HG02870 (cell line): Measurements from ENCODE around the gene MBLAC1.
"Not testable (repeated sequence)": the region's sequence is repeated elsewhere in the genome, so short reads cannot be mapped to it uniquely, and the experiment has no call there.

Experiments
- ATAC-seq: cut with Tn5 transposase; IDR thresholded peaks from one replicate; pipeline ENCODE4 v1.9.1; 2021; ENCODE audit warnings: mild to moderate bottlenecking, moderate library complexity; ENCODE audit not compliant: unreplicated experiment

MBLAC1 gene

DNA sequence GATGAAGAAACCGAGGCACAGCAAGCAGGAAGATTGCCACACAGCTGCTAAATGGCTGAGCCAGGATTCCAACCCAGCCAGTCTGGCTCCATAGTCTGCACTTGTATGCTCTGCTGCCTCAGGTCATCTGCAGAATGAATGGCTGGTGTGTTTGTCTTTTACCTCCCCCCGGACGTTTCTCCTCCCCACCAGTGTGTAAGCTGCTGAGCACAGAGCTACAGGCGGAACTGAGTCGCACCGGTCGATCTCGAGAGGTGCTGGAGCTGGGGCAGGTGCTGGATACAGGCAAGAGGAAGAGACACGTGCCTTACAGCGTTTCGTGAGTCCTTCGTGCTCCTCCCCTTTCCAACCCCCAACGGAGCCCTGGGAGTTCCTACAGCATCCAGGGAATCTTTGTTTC lies 4.7 kb upstream of the MBLAC1 start:
- ATAC-seq: no peak

DNA sequence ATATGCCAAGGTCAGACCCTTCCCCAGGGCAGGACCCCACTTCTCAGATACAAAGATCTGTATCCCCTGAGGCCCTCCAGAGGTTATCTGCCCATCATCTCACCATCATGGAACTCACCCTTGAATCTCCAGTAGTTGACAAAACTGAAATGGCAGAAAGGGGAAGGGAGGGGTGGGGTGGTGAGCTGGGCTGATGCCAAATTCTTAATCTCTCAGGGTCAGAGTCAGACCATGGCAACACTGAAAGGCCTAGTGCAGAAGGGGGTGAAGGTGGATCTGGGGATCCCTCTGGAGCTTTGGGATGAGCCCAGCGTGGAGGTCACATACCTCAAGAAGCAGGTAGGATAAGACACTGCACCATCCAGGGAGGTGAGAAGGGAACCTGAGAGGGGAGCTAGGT lies 4.2 kb upstream of the MBLAC1 start:
- ATAC-seq: no peak

DNA sequence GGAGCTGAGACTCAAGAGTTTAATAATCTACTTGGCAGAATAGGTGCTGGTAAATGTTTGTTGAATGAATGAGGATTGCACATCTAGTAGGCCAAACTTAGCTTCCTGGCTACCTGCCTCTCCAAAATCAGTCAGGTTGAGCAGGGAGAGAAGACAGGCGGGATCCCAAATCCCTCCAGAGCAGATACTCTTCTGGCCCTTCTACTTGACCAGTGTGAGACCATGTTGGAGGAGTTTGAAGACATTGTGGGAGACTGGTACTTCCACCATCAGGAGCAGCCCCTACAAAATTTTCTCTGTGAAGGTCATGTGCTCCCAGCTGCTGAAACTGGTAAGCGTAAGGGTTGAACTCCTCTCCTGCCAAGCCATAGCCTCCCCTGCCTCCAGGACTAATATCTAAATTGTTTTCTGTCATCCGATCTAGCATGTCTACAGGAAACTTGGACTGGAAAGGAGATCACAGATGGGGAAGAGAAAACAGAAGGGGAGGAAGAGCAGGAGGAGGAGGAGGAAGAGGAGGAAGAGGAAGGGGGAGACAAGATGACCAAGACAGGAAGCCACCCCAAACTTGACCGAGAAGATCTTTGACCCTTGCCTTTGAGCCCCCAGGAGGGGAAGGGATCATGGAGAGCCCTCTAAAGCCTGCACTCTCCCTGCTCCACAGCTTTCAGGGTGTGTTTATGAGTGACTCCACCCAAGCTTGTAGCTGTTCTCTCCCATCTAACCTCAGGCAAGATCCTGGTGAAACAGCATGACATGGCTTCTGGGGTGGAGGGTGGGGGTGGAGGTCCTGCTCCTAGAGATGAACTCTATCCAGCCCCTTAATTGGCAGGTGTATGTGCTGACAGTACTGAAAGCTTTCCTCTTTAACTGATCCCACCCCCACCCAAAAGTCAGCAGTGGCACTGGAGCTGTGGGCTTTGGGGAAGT lies 2.2 kb upstream of the MBLAC1 start:
- ATAC-seq: no peak

DNA sequence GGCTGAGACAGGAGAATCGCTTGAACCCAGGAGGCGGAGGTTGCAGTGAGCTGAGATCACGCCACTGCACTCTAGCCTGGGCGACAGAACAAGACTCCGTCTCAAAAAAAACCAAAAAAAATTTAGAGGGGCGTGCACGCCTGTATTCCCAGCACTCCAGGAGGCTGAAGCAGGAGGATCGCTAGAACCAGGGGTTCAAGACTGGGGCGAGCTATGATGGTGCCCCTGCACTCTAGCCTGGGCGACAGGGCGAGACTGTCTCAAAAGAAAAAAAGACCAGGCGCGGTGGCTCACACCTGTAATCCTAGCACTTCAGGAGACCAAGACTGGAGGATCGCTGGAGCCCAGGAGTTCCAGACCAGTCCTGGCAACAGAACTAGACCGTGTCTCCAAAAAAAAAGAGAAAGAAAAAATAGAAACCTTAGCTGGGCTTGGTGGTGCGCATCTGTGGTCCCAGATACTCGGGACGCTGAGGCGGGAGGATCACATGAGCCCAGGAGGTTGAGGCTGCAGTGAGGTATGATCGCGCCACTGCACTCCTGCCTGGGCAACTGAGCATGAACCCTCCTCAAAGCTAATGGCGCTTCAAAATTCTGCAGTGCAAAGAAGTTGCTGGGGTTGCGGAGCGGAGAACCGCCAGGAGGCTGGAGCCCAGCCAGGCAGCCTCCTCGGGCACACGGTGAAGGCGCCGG lies 382 bp upstream of the MBLAC1 start:
- ATAC-seq: no peak

DNA sequence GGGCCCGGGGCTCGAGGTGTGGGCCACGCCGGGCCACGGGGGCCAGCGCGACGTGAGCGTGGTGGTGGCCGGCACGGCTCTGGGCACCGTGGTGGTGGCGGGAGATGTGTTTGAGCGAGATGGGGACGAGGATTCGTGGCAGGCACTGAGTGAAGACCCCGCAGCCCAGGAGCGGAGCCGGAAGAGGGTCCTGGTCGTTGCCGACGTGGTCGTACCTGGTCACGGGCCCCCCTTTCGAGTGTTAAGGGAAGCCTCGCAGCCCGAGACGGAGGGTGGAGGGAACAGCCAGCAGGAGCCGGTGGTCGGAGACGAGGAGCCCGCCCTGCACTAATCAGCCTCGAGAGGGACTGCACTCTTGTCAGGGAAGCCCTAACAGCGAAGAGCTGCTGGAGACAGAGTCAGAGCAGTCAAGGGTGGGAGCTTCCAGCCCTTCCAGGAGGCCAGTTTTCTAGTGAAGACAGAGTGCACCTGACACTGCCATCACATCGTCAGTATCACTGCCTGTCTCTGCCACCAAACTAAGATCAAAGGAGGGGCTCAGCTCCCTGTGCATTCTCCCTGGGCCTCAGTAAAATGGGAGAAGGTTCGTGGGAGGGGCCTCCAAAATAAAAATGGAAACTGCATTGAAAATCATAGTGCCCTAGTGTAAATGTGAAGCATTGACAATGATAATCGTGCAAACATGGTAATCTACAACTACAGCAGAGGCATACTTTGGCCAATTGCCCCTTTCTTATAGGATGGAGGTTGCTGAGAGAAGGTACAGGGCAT lies 1.3 kb downstream of the MBLAC1 start:
- ATAC-seq: no peak

DNA sequence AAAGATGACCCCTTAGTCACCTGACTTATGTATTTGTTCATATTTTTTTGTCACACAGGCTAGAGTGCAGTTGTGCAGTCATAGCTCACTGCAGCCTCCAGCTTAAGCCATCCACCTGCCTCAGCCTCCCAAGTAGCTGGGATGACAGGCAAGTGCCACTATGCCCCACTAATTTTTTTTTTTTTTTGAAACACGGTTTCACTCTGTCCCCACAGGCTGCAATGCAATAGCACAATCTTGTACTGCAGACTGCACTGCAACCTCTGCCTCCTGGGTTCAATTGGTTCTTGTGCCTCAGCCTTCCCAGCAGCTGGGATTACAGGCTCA lies 1.8 kb downstream of the MBLAC1 start:
- ATAC-seq: no peak

DNA sequence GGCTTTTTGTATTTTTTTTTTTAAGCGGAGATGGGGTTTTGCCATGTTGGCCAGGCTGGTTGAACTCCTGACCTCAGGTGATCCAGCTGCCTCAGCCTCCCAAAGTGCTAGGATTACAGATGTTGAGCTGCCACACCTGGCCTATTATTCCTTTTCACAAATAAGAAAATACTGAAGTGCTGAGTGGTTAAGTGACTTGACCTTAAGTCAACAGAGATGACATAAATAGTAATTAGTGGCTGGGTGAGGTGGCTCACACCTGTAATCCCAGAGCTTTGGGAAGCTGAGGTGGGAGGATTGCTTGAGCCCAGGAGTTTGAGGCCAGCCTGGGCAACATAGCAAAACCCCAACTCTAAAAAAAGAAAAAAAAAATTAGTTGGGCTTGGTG lies 3.4 kb downstream of the MBLAC1 start:
- not testable (repeated sequence) for ATAC-seq

DNA sequence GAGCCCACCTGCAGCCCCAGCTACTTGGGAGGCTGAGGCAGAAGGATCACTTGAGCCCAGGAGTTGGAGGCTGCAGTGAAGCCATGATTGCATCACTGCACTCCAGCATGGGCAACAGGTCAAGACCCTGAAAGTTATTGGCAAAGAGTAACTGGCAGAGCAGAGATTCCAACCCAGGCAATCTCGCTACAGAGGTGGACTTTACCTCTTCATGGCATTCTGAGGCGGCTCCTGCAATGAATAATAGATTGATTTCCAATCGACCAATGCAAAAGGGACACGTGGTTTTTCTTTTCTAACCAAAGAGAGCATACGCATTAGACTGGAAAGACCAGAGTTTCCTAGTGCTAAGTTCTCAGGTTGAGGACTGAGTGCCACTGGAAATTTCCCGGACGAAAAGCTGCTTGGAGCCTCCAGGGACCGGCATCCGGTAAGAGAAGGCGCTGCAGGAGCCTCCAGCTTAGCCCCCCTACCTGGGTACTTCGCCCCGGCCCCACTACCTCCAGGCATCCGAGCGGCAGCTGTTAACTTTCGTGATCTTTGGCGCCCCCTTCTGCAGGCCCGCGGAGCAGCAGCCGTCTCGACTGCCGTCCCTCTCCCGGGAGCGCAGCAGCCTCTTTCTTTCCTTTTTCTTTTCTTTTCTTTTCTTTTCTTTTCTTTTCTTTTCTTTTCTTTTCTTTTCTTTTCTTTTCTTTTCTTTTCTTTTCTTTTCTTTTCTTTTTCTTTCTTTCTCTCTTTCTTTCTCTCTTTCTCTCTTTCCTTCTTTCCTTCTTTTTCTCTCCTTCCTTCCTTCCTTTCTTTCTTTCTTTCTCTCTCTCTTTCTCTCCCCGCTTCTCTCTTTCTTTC lies 4.1 kb downstream of the MBLAC1 start:
- ATAC-seq: no peak

DNA sequence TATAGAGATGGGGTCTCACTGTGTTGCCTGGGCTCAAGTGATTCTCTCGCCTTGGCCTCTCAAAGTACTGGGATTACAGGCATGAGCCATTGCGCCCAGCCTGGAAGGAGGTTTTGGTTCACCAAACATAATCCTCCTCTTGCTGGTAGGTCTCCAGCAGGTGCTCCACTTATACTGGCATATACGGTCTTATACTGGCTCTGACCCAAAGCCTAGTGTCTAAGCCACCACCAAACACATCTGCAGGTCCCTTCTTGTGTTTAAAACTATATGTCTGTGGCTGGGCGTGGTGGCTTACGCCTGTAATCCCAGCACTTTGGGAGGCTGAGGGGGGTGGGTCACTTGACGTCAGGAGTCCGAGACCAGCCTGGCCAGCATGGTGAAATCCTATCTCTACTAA lies 5.4 kb downstream of the MBLAC1 start:
- ATAC-seq: no peak

DNA sequence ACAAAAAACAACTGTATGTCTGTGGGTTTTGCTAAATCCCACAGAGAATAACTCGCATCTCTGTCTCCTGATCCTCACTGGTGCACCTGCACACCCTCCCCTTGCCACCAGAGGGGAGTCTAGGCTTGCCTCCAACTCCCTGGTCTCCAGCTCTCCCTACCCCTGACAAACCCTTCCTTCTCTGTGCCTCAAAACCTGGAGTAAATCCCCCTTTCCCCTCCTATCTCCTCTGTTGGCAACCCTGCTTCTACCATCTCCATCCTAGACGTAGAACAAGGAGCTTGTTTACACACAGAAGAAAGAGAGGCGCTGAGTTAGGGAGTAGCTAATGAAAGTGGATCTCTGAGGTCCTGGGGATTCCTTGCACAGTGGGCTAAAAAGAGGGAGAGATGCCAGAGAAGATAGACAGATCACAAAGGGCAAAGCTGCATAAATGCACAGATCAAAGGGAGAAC lies 6.0 kb downstream of the MBLAC1 start:
- ATAC-seq: peak; percentile 59

DNA sequence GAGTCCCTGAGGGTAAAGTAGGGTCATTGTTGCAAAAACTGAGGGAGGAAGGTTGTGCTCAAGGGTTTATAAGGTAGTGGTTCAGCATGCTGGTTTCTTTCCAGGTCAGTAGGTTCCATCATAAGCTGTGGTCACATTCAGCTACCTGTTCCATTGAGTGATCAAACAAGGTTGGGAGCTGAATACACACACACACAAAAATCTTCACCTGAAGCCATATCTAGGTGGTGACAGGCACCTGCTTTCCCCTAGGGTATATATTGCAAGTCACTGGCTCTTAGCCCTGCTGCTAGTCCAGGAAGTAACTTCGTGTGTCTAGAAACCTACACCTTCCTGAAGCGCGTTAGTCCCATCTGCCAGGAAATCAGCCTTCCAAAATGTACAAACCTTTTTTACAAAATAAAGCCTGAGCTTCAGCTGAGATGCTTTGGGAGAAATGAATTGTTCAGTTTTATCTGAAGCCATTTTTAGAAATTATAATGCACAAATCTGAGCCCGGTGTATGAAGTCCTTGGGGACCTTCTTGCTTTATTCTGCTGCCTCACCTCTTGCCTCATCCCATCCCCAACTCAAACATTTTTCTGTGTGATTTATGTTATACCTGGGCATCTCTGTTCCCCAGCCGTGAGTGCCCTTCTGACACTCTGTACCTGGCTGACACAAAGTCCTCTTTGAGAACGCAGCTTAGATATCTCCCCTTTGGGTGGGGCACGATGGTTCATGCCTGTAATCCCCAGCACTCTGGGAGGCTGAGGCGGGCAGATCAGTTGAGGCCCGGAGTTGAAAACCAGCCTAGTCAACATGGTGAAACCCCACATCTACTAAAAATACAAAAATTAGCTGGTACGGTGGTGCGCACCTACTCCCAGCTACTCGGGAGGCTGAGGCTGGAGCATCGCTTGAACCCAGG lies 11.3 kb downstream of the MBLAC1 start:
- ATAC-seq: no peak

DNA sequence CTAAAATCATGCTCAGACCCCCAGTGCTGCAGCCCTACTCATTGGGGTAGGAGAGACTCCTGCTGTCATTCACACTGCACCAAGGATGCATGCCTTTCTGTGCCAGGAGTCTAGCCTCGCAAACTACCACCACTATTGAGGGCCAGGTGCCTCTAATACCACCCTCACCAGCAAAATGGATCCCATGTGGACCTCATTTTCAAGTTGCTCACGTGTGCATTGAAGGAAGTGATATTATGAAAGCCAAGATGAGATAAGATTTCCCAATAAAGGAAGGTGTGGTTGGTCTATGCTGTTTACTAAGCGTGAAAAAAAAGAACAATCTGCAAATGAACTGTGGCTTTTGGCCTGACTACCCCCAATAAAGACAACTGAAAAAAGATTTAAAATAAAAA lies 14.8 kb downstream of the MBLAC1 start:
- ATAC-seq: no peak

DNA sequence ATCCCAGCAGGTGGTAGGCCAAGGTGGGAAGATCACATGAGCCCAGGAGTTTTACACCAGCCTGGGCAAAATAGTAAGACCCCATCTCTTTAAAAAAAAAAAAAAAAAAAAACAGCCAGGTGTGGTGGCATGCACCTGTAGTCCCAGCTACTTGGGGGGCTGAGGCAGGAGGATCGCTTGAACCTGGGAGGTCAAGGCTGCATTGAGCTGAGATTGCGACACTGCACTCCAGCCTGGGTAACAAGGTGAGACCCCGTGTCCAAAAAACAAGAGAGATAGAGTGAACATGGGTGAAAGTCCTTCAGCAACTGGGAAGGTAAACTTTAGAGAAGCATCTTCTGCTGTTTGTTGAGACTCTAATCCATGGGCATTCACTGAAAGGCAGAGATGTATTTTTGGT lies 15.7 kb downstream of the MBLAC1 start:
- no peak for ATAC-seq

DNA sequence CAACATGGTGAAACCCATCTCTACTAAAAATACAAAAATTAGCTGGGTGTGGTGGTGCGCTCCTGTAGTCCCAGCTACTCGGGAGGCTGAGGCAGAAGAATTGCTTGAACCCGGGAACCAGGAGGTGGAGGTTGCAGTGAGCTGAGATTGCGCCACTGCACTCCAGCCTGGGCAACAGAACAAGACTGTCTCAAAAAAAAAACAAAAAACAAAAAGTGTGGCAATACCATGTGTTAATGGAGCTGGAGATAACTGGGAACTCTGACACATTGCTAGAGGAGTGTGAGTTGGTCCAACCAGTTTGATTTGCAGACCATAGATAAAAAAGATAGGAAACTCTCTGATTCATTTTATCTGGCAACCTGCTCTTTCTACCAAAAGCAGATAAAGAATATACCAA lies 19.6 kb downstream of the MBLAC1 start:
- not testable (repeated sequence) for ATAC-seq

DNA sequence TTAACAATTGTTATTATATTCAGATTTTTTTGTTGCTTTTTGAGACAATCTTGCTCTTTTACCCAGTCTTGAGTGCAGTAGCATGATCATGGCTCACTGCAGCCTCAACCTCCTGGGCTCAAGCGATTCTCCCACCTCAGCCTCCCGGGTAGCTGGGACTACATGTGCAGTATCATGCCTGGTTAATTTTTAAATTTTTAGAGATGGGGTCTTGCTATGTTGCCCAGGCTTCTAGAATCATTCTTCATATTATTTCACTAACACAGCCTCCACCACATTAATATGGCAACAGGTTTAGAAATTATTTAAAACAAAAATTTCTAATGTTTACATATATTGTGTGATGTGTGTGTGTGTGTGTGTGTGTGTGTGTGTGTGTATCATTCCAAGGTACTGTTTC lies 20.5 kb downstream of the MBLAC1 start:
- ATAC-seq: no peak

DNA sequence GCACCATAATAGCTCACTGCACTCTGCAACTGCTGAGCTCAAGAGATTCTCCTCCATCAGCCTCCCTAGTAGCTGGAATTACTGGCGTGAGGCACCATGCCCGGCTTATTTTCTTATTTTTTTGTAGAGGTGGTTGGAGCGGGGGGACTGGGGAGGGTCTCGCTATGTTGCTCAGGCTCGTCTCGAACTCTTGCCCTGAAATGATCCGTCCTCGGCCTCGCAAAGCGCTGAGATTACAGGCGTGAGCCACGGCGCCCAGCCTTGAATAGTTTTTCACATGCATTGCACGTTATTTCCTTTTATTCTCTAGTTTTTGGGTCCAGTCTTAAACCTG lies 21.4 kb downstream of the MBLAC1 start:
- ATAC-seq: no peak

DNA sequence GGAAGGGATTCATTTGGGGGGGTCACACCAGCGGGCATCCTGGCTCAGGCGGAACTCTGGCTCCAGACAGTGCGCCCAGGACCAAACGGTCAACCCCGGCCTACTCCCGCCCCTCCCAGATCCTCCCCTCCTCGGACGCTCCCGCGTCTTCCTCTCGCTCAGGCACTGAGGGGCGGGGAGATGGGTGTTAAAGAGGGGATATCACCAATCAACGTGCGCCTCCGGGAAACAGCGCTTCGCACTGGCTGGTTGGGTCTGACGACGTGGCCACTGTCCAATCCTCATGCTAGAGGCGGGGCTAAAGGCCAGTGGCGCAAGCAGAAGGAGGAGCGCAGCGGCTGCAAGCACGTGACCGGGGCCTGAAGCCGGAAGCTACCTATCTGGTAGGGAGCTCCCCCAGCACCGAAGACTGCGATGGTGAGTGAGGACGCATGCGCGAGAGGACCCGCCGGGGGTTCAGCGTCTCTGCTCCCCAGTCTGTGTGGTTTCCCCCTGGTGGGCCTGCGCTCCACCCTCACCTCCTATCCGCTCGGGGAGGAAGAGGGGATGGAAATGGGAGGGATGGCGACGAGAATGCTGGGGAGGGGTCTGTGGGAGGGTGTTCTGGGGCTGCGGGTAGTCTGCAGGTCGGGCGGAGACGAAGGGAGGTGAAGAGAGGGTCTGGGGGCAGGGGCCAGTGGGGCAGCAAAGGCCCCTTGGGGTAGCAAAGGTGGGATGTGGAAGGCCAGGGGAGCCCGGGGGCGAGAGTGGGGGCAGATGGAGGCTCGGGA lies 22.0 kb downstream of the MBLAC1 start, which contains the start of gene LAMTOR4:
Gene LAMTOR4, plus strand, starts transcription at position 360 of the 770 bp plus-strand sequence. Its CDS starts 55 bp downstream, at position 415.
- peak; percentile 98 for ATAC-seq

DNA sequence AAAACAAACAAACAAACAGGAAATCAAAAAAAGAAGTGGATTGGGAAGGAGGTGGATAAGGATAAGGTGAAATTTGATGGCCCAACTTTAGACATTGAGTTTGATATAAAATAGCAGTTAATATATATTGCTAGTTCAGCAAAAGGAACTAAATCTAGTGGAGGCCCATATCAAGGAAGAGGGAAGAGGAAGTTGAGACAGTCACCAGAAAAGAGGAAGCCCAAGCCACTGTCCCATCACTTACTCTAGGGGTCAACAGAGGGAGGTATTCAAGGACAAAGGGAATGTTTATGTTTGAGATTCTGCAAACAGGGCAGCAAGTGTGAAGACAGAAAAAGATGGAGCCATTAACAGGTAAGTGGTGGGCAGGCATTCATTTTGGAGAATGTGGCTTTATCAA lies 25.6 kb downstream of the MBLAC1 start:
- no peak for ATAC-seq
